Mucosa of stomach (tissue), 1 donor: ENCODE measurements around the gene CNPY3.
"Not testable (repeated sequence)": the region's sequence is repeated elsewhere in the genome, so short reads cannot be mapped to it uniquely, and the experiment has no call there.

Experiments
- H3K27me3 ChIP-seq: one replicate; pipeline ENCODE4 v1.7.0; 2013; ENCODE audit warnings: mild to moderate bottlenecking, low read length; ENCODE audit not compliant: control insufficient read depth, insufficient read depth
- H3K36me3 ChIP-seq: one replicate; pipeline ENCODE4 v1.7.0; 2013; ENCODE audit warnings: low read length; ENCODE audit not compliant: control insufficient read depth, insufficient read depth
- H3K4me1 ChIP-seq: one replicate; pipeline ENCODE4 v1.7.0; 2013; ENCODE audit warnings: mild to moderate bottlenecking, low read length; ENCODE audit not compliant: control insufficient read depth, insufficient read depth
- H3K4me3 ChIP-seq: one replicate; pipeline ENCODE4 v1.7.0; 2013; ENCODE audit warnings: low read length
- H3K9ac ChIP-seq: one replicate; pipeline ENCODE4 v1.7.0; 2013; ENCODE audit warnings: mild to moderate bottlenecking, low read length, moderate library complexity
- H3K9me3 ChIP-seq: one replicate; pipeline ENCODE4 v1.7.0; 2013; ENCODE audit warnings: mild to moderate bottlenecking, low read length, moderate library complexity; ENCODE audit not compliant: control insufficient read depth
- donor health status: Pancreatic carcinoma.

CNPY3 gene

DNA sequence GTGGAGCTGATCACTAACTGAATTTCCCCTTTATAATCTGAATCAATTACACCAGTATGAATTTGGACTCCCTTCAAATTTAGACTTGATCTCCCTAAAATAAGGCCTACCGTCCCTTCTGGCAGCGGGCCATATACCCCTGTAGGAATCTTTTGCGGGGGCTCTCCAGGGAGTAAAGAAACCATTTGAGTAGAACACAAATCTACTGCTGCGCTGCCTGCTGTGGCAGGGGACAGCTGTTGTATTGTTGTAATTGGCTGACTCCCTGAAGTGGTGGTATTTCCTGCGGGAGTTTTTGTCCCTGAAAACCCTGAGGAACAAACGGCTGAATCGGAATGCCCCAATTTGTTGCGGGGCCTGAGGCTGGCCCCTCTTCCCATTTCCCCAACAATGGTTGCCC, 29.4 kb upstream of the CNPY3 start:
- Histone ChIP-seq H3K4me3 (no peak overlapping the region), H3K9ac (no peak overlapping the region), H3K27me3 (no peaks in the 10 kb centered on the region), H3K4me1 (no peaks in the 10 kb centered on the region), H3K36me3 (no peaks in the 10 kb centered on the region), H3K9me3 (no peaks in the 10 kb centered on the region)

DNA sequence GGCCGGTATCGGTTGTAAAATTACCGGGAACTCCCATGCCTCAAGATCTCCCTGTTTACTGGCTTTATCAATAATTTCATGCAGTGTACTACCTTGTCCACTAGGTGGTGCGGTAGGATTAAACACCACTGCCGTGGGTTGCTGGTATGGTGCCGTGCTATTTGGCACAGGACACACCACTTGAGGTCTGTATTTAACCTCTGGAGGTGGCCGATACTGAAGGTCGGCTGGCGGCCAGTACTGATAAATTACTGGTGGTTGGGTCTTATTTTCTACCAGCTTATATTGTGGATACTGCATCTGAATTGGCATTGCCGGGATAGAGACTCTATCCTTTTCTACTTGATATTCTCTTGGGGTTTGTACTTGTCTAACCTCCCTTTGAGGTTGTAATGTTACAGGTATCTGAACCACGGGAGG, 27.7 kb upstream of the CNPY3 start:
- H3K9me3 ChIP-seq = no peaks in the 10 kb centered on the region
- H3K27me3 ChIP-seq = no peaks in the 10 kb centered on the region
- H3K4me3 ChIP-seq = no peak overlapping the region
- no peaks in the 10 kb centered on the region for H3K4me1 ChIP-seq
- no peaks in the 10 kb centered on the region for H3K36me3 ChIP-seq
- peak overlapping the region; percentile 47 for H3K9ac ChIP-seq

DNA sequence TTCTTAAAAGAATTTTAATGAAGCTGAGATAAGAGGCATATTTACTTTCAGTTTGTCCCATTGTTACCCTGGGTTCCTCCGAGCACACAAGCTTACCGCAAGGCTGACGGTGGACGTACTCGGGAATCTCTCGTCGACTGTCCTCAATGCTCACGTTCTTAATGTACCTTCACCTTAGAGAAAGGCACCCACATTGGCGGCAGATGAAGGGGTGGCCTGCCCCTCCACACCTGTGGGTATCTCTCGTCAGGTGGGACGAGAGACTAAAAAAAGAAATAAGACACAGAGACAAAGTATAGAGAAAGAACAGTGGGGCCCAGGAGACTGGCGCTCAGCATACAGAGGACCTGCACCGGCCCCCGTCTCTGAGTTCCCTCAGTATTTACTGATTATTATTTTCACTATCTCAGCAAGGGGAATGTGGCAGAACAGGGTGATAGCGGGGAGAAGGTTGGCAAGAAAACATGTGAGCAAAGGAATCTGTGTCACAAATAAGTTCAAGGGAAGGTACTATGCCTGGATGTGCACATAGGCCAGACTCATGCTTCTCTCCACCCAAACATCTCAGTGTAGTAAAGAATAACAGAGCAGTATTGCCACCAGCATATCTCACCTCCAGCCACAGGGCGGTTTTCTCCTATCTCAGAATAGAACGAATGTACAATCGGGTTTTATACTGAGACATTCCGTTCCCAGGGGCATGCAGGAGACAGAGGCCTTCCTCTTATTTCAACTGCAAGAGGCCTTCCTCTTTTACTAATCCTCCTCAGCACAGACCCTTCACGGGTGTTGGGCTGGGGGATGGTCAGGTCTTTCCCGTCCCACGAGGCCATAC, 26.6 kb upstream of the CNPY3 start:
- Histone ChIP-seq H3K9ac (peak overlapping the region; percentile 47), H3K4me3 (peak overlapping the region; percentile 31)
- H3K27me3 ChIP-seq, H3K4me1 ChIP-seq, H3K9me3 ChIP-seq, H3K36me3 ChIP-seq: not testable (repeated sequence)

DNA sequence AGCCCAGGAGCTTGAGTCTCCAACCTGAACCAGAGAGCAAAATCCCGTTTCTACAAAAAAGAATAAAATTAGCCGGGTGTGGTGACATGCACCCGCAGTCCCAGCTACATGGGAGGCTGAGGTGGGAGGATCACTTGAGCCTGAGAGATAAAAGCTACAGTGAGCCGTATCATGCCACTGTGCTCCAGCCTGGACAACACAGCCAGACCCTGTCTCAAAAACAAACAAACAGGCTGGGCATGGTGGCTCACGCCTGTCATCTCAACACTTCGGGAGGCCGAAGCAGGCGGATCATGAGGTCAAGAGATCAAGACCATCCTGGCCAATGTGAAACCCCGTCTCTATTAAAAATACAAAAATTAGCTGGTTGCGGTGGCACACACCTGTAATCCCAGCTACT, 24.8 kb upstream of the CNPY3 start:
- H3K4me1 ChIP-seq = no peaks in the 10 kb centered on the region
- no peaks in the 10 kb centered on the region for H3K27me3 ChIP-seq
- no peaks in the 10 kb centered on the region for H3K9me3 ChIP-seq
- no peaks in the 10 kb centered on the region for H3K36me3 ChIP-seq
- H3K4me3 ChIP-seq = no peak overlapping the region
- H3K9ac ChIP-seq = no peak overlapping the region

DNA sequence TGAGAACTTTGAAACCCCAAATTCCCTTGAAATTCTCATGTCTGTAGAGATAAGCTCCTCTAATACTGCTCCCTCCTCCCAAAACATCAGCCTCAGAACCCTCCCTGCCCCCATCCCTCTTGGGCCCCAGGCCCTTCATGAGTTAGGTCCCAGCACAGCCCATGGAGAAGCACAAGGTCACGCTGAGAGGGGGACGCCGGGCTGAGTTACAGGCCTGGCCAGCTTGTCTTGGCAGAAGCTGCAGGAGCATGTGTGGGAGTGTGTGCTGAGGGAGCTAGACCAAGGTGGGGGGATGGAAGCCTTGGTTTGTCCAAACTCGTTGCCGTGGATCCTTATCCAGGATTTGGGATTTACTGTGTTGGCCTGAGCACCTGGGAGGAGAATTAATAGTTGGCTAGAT, 21.9 kb upstream of the CNPY3 start:
- Histone ChIP-seq H3K4me1 (peaks cover 6% of the 10 kb centered on the region), H3K9ac (no peak overlapping the region), H3K4me3 (no peak overlapping the region), H3K27me3 (peaks cover 4% of the 10 kb centered on the region), H3K9me3 (no peaks in the 10 kb centered on the region), H3K36me3 (no peaks in the 10 kb centered on the region)

DNA sequence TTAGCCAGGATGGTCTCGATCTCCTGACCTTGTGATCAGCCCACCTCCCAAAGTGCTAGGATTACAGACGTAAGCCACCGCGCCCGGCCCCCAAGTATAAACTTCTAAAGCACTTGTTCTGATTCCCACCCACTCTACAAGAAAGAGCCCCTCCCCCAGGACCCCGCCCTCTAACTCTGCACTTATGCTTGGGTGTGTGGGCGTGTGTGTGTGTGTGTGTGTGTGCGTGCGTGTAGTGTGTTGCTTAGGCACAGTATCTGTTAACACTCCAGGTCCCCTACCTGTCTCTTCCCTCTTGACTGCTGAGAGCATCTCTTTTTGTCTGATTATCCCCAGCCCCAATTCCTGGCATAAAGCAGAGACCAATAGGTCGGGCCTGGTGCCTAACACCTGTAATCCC, 19.4 kb upstream of the CNPY3 start:
- Histone ChIP-seq H3K9me3 (no peaks in the 10 kb centered on the region), H3K27me3 (peaks cover 4% of the 10 kb centered on the region), H3K4me3 (no peak overlapping the region), H3K4me1 (peaks cover 6% of the 10 kb centered on the region), H3K36me3 (no peaks in the 10 kb centered on the region), H3K9ac (no peak overlapping the region)

DNA sequence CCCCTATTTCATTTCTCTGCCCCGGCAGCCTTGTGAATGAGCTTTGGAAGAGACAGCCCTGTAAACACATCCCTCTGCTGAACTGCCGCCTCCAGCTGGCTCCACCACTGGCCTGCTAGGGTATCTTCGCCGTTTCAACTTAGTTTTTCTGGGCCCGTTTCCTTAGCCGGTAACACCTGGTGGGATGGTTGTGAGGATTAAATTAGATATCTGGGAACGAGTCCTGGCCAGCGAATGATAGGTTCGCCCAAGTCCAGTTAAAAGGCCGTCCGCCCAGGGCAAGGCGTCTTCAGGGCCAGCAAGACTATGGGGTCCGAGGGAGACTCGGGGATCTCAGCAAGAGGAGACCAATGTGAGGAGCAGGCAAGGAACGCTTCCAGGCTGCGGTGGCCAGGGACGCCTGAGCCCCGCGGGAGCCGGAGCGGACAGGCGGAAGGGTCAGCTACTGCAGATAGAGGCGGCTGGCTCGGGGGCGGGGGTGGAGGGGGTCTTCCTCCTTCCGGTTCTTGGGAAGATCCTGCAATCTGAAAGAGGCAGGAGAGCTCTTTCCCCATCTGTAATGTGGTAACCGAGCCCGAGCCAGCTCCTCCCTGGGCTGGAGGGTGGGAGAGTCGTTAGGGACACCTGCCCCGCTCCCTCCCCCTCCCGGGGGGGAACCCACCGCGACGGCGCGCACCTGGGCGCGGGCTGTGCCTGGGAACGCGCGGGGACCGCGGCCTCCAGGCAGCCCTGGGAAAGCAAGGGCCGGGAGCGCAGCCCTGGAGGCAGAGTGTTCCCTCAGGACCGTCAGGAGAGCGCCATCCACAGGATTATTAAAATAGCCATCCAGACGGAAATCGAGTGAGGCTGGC, 17.9 kb upstream of the CNPY3 start:
- H3K4me3 ChIP-seq = peak overlapping the region; percentile 14
- H3K9ac ChIP-seq = peak overlapping the region; percentile 47

DNA sequence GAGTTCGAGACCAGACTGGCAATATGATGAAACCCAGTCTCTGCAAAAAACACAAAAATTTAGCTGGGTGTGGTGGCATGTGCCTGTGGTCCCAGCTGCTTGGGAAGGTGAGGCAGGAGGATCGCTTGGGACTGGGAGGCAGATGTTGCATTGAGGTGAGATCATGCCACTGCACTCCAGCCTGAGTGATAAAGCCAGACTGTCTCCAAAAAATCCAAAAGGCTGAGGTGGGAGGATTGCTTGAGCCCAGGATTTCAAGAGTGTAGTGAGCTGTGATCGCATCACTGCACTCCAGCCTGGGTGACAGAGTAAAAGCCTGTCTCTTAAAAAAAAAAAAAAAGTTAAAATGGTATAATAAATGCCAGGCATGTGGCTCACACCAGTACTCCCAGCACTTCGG, 14.7 kb upstream of the CNPY3 start:
- H3K36me3 ChIP-seq = no peaks in the 10 kb centered on the region
- peaks cover 4% of the 10 kb centered on the region for H3K27me3 ChIP-seq
- no peak overlapping the region for H3K4me3 ChIP-seq
- no peaks in the 10 kb centered on the region for H3K9me3 ChIP-seq
- H3K9ac ChIP-seq = no peak overlapping the region
- H3K4me1 ChIP-seq = peaks cover 6% of the 10 kb centered on the region

More for the DNA sequence above, 17.9 kb upstream of the CNPY3 start:
- Histone ChIP-seq H3K4me1 (peaks cover 6% of the 10 kb centered on the region), H3K9me3 (no peaks in the 10 kb centered on the region), H3K27me3 (peaks cover 4% of the 10 kb centered on the region), H3K36me3 (no peaks in the 10 kb centered on the region)

DNA sequence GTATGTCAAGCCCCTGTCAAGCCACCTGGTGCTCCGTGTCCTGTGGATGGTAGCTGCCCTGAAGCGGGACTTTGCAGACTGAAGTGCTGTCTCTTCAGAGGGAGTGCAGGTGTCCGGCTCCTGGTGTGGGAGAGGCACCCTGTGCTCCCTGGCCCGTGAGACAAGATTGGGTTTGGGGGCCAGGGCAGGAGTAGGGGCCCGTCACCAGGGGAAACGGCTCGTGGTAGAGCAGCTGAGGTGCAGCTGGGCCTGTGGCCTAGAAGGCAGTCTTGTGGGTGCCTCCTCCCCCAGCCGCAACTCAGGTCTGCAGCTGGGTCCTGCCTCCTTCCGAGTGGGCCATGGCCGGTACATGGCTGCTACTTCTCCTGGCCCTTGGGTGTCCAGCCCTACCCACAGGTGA, 13.5 kb upstream of the CNPY3 start, which contains the start of gene PTCRA:
PTCRA (plus strand) TSS at position 322 of the 400 bp plus-strand sequence; CDS start at position 339, 17 bp downstream.
- Histone ChIP-seq H3K9ac (no peak within 1 kb of the TSS), H3K4me3 (no peak within 1 kb of the TSS), H3K4me1 (peaks cover 6% of the 10 kb centered on the region), H3K36me3 (no peaks in the 10 kb centered on the region), H3K27me3 (peaks cover 4% of the 10 kb centered on the region), H3K9me3 (no peaks in the 10 kb centered on the region)

DNA sequence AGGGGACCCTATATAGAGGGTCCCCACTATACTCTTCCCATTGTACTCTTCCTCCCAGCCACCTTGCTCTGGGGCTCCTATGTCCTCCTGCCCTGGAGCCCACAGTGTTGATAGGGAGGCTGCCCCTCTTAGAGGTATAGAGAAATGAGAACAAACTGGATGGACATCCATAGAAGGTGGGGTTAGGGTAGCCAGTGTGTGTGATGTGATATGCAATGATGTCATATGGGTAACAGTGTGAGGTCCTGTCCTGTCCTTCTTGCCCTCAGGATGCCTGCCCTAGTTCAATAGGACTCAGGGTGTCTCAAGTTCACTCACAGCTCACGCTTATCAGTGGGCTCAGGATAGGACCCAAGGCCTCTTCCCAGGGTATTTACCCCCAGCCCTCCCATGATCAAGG, 13.0 kb upstream of the CNPY3 start:
- Histone ChIP-seq H3K4me3 (no peak overlapping the region), H3K9ac (no peak overlapping the region), H3K9me3 (no peaks in the 10 kb centered on the region), H3K4me1 (peaks cover 3% of the 10 kb centered on the region), H3K36me3 (no peaks in the 10 kb centered on the region), H3K27me3 (peaks cover under 1% of the 10 kb centered on the region)

DNA sequence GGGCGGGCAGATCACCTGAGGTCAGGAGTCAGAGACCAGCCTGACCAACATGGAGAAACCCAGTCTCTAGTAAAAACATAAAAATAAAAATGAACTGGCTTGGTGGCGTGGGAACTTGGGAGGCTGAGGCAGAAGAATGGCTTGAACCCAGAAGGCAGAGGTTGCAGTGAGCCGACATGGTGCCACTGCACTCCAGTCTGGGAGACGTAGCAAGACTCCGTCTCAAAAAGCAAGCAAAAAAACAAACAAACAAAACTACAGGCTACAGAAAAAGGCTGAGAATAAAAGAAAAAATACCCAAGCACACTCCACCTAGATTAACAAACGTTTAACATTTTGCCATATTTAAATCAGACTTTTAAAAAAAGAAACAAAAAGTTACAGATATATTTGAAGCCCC, 7.5 kb upstream of the CNPY3 start:
- Histone ChIP-seq H3K27me3 (no peaks in the 10 kb centered on the region), H3K9me3 (no peaks in the 10 kb centered on the region), H3K4me3 (no peak overlapping the region), H3K9ac (no peak overlapping the region), H3K4me1 (no peaks in the 10 kb centered on the region), H3K36me3 (no peaks in the 10 kb centered on the region)

DNA sequence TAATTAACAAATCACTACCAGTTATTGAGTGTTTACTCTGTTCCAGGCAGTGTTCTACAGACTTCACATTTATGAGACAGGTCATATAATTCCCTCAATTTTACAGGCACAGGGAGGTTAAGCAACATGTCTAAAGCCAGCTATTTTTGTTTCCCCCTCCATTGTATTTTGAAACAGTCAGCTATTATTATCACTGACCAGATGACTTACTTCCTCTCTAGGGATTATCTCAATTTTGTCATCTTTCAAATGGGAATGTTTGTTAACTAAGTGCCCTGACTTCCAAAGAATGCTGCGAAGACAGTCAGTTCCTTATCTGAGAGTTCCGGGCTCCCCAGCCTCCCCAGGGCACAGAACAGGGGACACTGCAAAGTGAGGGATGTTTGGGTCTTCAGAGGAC, 5.6 kb upstream of the CNPY3 start:
- Histone ChIP-seq H3K4me3 (no peak overlapping the region), H3K4me1 (peaks cover 6% of the 10 kb centered on the region), H3K36me3 (no peaks in the 10 kb centered on the region), H3K27me3 (no peaks in the 10 kb centered on the region), H3K9me3 (no peaks in the 10 kb centered on the region), H3K9ac (no peak overlapping the region)
